Sigmoid colon (tissue), 4 donors: Measurements from ENCODE around the gene CUZD1.

Source experiments
- CTCF ChIP-seq, 4 experiments: fragments of 450-650 bp in 3 of 4; fragments of 200-600 bp in 1 of 4; IDR thresholded peaks; one replicate each; pipeline ENCODE4 v1.5.1; 2016 to 2019; ENCODE audit warnings: antibody characterized with exemption in 4 of 4, mild to moderate bottlenecking in 3 of 4, moderate library complexity in 2 of 4
- EP300 ChIP-seq, 4 donors: sonication (generic); formaldehyde crosslinking; IDR thresholded peaks; one replicate each; pipeline ENCODE4 v1.6.1; 2017; ENCODE audit warnings: antibody characterized with exemption in 4 of 4
- POLR2A ChIP-seq, 2 donors: fragments of 450-650 bp; IDR thresholded peaks; one replicate each; pipeline ENCODE4 v1.6.1; 2016; ENCODE audit warnings: antibody characterized with exemption in 2 of 2, mild to moderate bottlenecking in 2 of 2, moderate library complexity in 2 of 2

GRCh38 chr10:122853665-122854313 lies 8.1 kb upstream of the CUZD1 start:
- TF ChIP-seq CTCF (IDR thresholded peaks at IDR 0.05) (no peak), POLR2A (IDR thresholded peaks at IDR 0.05) (no peak), EP300 (IDR thresholded peaks at IDR 0.05) (no peak)
